H1 (cell line): ENCODE results near the gene NUPR1. TPM values are rescaled to one million over a fixed set of nuclear protein-coding genes. Genes with fewer than 3 reads are reported as not detected.

ENCODE experiments used
- CTCF ChIA-PET: fragments of 300-600 bp; sonication (Branson Sonifier 250); formaldehyde crosslinking; loops from one replicate; lab custom pipeline; 2021; ENCODE audit not compliant: partially characterized antibody; lab: Charles Lee
- POLR2A ChIA-PET: fragments of 300-600 bp; sonication (Branson Sonifier 250); formaldehyde crosslinking; loops from one replicate; lab custom pipeline; 2021; ENCODE audit warnings: inconsistent platforms; ENCODE audit not compliant: partially characterized antibody; lab: Charles Lee
- DNase-seq, 2 experiments: peaks; one replicate each; pipeline versions ENCODE4 v3.0.0 to v3.0.0-alpha.2; 2010 to 2022; ENCODE audit warnings: low spot score in 2 of 2, low read depth in 1 of 2, mixed read lengths in 1 of 2
- FAIRE-seq: peaks from 2 replicates; lab custom pipeline; 2011; peaks lifted over from hg19 to GRCh38; lab: Jason Lieb, UNC
- H2AFZ ChIP-seq: 2 replicates; pipeline ENCODE4 v1.8.1; 2012; ENCODE audit warnings: low read length, inconsistent platforms
- H2AK5ac ChIP-seq: 2 replicates; pipeline ENCODE4 v1.6.1; 2013; ENCODE audit warnings: low read depth, low read length
- H2BK120ac ChIP-seq: replicated peaks from 2 replicates; pipeline ENCODE3; 2013; ENCODE audit warnings: low read depth, low read length, inconsistent platforms
- H2BK12ac ChIP-seq: 2 replicates; pipeline ENCODE4 v1.6.1; 2013; ENCODE audit warnings: low read depth, low read length
- H2BK15ac ChIP-seq: 2 replicates; pipeline ENCODE4 v1.6.1; 2013; ENCODE audit warnings: low read length
- H2BK20ac ChIP-seq: 2 replicates; pipeline ENCODE4 v1.6.1; 2013; ENCODE audit warnings: low read length
- H2BK5ac ChIP-seq: 2 replicates; pipeline ENCODE4 v1.6.1; 2013; ENCODE audit warnings: low read depth, low read length
- H3K14ac ChIP-seq: 2 replicates; pipeline ENCODE4 v1.6.1; 2013; ENCODE audit warnings: inconsistent platforms; ENCODE audit not compliant: insufficient read length
- H3K18ac ChIP-seq: 2 replicates; pipeline ENCODE4 v1.6.1; 2013; ENCODE audit warnings: low read length; ENCODE audit errors: extremely low read depth
- H3K23ac ChIP-seq: 2 replicates; pipeline ENCODE4 v1.6.1; 2013; ENCODE audit warnings: inconsistent platforms; ENCODE audit not compliant: insufficient read length
- H3K23me2 ChIP-seq: 2 replicates; pipeline ENCODE4 v1.6.1; 2013; ENCODE audit warnings: low read depth, low read length
- H3K27ac ChIP-seq: 2 replicates; pipeline ENCODE4 v1.6.1; 2011; ENCODE audit warnings: low read depth, low read length, inconsistent platforms
- H3K27me3 ChIP-seq, 4 experiments: replicated peaks in 1 of 4; 1 replicate in 1 of 4; 2 replicates in 3 of 4; pipeline versions ENCODE4 v1.6.1 to v1.8.1; 2011 to 2013; ENCODE audit warnings: low read length in 3 of 4, mild to moderate bottlenecking in 3 of 4, inconsistent platforms in 2 of 4, mixed read lengths in 2 of 4, moderate library complexity in 1 of 4; ENCODE audit not compliant: control insufficient read depth in 3 of 4, insufficient read depth in 3 of 4; ENCODE audit errors: extremely low read depth in 1 of 4
- H3K36me3 ChIP-seq, 4 experiments: 2 replicates each; pipeline versions ENCODE4 v1.6.1 to v1.8.1; 2011 to 2013; ENCODE audit warnings: mild to moderate bottlenecking in 4 of 4, low read length in 3 of 4, moderate library complexity in 2 of 4, control low read depth in 1 of 4, inconsistent platforms in 1 of 4; ENCODE audit not compliant: insufficient read depth in 4 of 4, control insufficient read depth in 2 of 4
- H3K4ac ChIP-seq: replicated peaks from 2 replicates; pipeline ENCODE3; 2013; ENCODE audit warnings: low read length, low read depth, mixed read lengths, inconsistent platforms; ENCODE audit not compliant: insufficient read length
- H3K4me1 ChIP-seq, 4 experiments: replicated peaks in 1 of 4; 1 replicate in 1 of 4; 2 replicates in 3 of 4; pipeline versions ENCODE4 v1.6.1 to v1.8.1; 2011 to 2013; ENCODE audit warnings: low read length in 3 of 4, inconsistent platforms in 2 of 4, mixed read lengths in 1 of 4; ENCODE audit not compliant: insufficient read depth in 4 of 4, control insufficient read depth in 3 of 4
- H3K4me2 ChIP-seq, 2 experiments: 2 replicates each; pipeline versions ENCODE4 v1.6.1 to v1.8.1; 2011 to 2013; ENCODE audit warnings: low read depth in 2 of 2, low read length in 2 of 2, control low read depth in 1 of 2, inconsistent platforms in 1 of 2, mild to moderate bottlenecking in 1 of 2; ENCODE audit not compliant: insufficient read depth in 1 of 2
- H3K4me3 ChIP-seq, 4 experiments: fragments of 200-600, 300-600 bp in 1 of 4; sonication (generic), shearing (Covaris generic), sonication (Bioruptor Twin) in 1 of 4; 2 replicates each; pipeline versions ENCODE4 v1.5.1 to v1.8.1; 2011 to 2016; ENCODE audit warnings: low read length in 4 of 4, low read depth in 3 of 4, control low read depth in 2 of 4, inconsistent platforms in 2 of 4, mild to moderate bottlenecking in 2 of 4, mixed read lengths in 1 of 4, moderate library complexity in 1 of 4; ENCODE audit not compliant: insufficient read depth in 2 of 4; ENCODE audit errors: extremely low read depth in 1 of 4
- H3K56ac ChIP-seq: replicated peaks from 2 replicates; pipeline ENCODE3; 2013; ENCODE audit warnings: low read depth, mild to moderate bottlenecking, mixed read lengths, low read length, inconsistent platforms; ENCODE audit not compliant: insufficient read length
- H3K79me1 ChIP-seq: 2 replicates; pipeline ENCODE4 v1.6.1; 2013; ENCODE audit warnings: low read depth, low read length, control low read depth
- H3K79me2 ChIP-seq, 2 experiments: 2 replicates each; pipeline versions ENCODE4 v1.6.1 to v1.8.1; 2012 to 2013; ENCODE audit warnings: low read length in 2 of 2, mild to moderate bottlenecking in 2 of 2, inconsistent platforms in 1 of 2; ENCODE audit not compliant: insufficient read depth in 2 of 2, control insufficient read depth in 1 of 2
- H3K9ac ChIP-seq, 4 experiments: replicated peaks in 1 of 4; 1 replicate in 1 of 4; 2 replicates in 3 of 4; pipeline versions ENCODE4 v1.6.1 to v1.8.1; 2011 to 2013; ENCODE audit warnings: low read depth in 3 of 4, low read length in 3 of 4, control low read depth in 2 of 4, mild to moderate bottlenecking in 2 of 4, moderate library complexity in 2 of 4, inconsistent platforms in 1 of 4; ENCODE audit errors: extremely low read depth in 1 of 4
- H3K9me3 ChIP-seq, 2 experiments: 2 replicates each; pipeline versions ENCODE4 v1.6.1 to v1.8.1; 2012 to 2013; ENCODE audit warnings: mild to moderate bottlenecking in 2 of 2, moderate library complexity in 2 of 2, control low read depth in 1 of 2, inconsistent platforms in 1 of 2, low read depth in 1 of 2, low read length in 1 of 2, mixed read lengths in 1 of 2; ENCODE audit not compliant: insufficient read depth in 2 of 2
- H4K20me1 ChIP-seq, 2 experiments: replicated peaks in 1 of 2; 2 replicates each; pipeline versions ENCODE3 to v1.8.1; 2011 to 2013; ENCODE audit warnings: inconsistent platforms in 2 of 2, low read length in 2 of 2, mild to moderate bottlenecking in 1 of 2; ENCODE audit not compliant: insufficient read depth in 2 of 2, control insufficient read depth in 1 of 2
- H4K5ac ChIP-seq: 2 replicates; pipeline ENCODE4 v1.6.1; 2013; ENCODE audit warnings: low read length, low read depth, mixed read lengths, inconsistent platforms; ENCODE audit not compliant: insufficient read length
- H4K8ac ChIP-seq: 2 replicates; pipeline ENCODE4 v1.8.0; 2013; ENCODE audit warnings: mild to moderate bottlenecking, moderate library complexity, low read length, inconsistent platforms; ENCODE audit not compliant: insufficient read depth; ENCODE audit errors: extremely low read depth
- H4K91ac ChIP-seq: replicated peaks from 2 replicates; pipeline ENCODE3; 2013; ENCODE audit warnings: low read length, mixed read lengths, inconsistent platforms; ENCODE audit not compliant: insufficient read length
- EZH2 ChIP-seq: fragments of 200-600 bp; sonication (generic); IDR thresholded peaks from 2 replicates; pipeline ENCODE4 v1.7.1; 2012; ENCODE audit warnings: low read depth, mild to moderate bottlenecking, moderate library complexity, low read length, inconsistent platforms; ENCODE audit not compliant: severe bottlenecking
- GTF2F1 ChIP-seq: IDR thresholded peaks from 2 replicates; pipeline ENCODE4 v1.6.1; 2012; ENCODE audit warnings: low read depth, low read length, improper control_type of control experiment, borderline replicate concordance
- HDAC6 ChIP-seq: IDR thresholded peaks from one replicate; pipeline ENCODE4 v1.7.1; 2012; ENCODE audit warnings: low read depth, mild to moderate bottlenecking, inconsistent platforms, low read length, moderate library complexity
- SUZ12 ChIP-seq: fragments of 200-600 bp; sonication (generic); IDR thresholded peaks from 2 replicates; pipeline ENCODE4 v1.6.1; 2012; ENCODE audit warnings: mild to moderate bottlenecking, inconsistent platforms, low read length, moderate library complexity, mixed read lengths
- TBP ChIP-seq: IDR thresholded peaks from 2 replicates; pipeline ENCODE4 v1.6.1; 2011; ENCODE audit warnings: low read depth, low read length, improper control_type of control experiment
- WGBS, 2 experiments: shearing (Covaris generic) in 1 of 2; methylation state at CpG; one replicate each; pipeline versions ENCODE4 v1.1.6 to v1.1.7; 2013 to 2015; ENCODE audit warnings: low lambda C conversion rate in 2 of 2, mixed read lengths in 2 of 2, inconsistent platforms in 1 of 2, low coverage in 1 of 2, missing lambda C conversion rate in 1 of 2; ENCODE audit not compliant: insufficient replicate concordance in 2 of 2, insufficient coverage in 1 of 2, insufficient read length in 1 of 2; ENCODE audit errors: extremely low coverage in 1 of 2, missing lambda C conversion rate in 1 of 2; 5-methylcytosine and 5-hydroxymethylcytosine counted together
- polyA plus RNA-seq, 7 experiments: library from polyadenylated mRNA; depleted of rRNA in 3 of 7; stranded (reverse) in 5 of 7; unstranded in 2 of 7; fragments of >200 nt in 5 of 7; fragments of 200-250 nt in 2 of 7; gene quantifications; 1 replicate in 5 of 7; 2 replicates in 1 of 7; 4 replicates in 1 of 7; pipeline versions ENCODE4 v1.2.1 to v1.2.3, GENCODE V29; 2011 to 2013; ENCODE audit warnings: missing spikeins in 2 of 7, mixed read lengths in 2 of 7
- total RNA-seq: library from RNA; stranded (reverse); fragmentation: NEBNext Ultra II Directional; extraction: Animal tissue kit (Norgen Biotek cat#: 25700); gene quantifications from 2 replicates; pipeline ENCODE4 v1.2.1, GENCODE V29; 2021
- TF ChIP-seq, protein P1 (sequence below): IDR thresholded peaks from 2 replicates; pipeline ENCODE4 v1.6.1; 2012; ENCODE audit warnings: low read length, inconsistent platforms

The NUPR1 gene
- total and polyA plus RNA-seq, 2 of the 8 experiments (the other 6 are each of a cell fraction or from before 2014, with no cell fraction given): 0.17 to 0.20 TPM

DNA sequence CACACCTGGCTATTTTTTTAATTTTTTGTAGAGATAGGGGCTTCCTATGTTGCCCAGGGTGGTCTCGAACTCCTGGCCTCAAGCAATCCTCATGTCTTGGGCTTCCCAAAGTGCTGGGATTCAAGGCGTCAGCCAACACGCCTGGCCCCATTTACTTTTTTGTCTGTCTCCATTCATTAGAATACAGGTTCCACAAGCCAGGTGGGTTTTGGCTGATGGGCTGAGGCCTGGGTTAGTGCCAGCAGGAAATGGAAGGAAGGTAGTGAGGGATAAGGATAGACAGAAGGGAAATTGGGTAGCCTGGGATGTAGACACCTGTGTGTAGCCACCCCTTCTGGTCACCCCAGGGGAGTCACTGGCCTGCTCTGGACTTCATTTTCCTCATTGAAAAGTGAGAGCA is 27.7 kb downstream of the NUPR1 start:
- Histone ChIP-seq H3K14ac (no peak overlapping the region), H3K23me2 (0 out of 2 replicates have a peak, but pooled peaks cover 2% of the 10 kb centered on the region), H4K8ac (0 out of 2 replicates have a peak overlapping the region, but pooled peaks have one; percentile 20), H3K23ac (no peak overlapping the region), H3K36me3 (no peaks in the 10 kb centered on the region), H3K9ac (no peak overlapping the region), H3K79me2 (no peaks in the 10 kb centered on the region), H3K4ac (no peak overlapping the region), H3K27me3 (0 out of 7 replicates have a peak, but pooled peaks cover 0 to 2% (median 0%) of the 10 kb centered on the region in 4 experiments), H2AFZ (no peak overlapping the region; the same call in 1 of the 2 replicates), H3K4me2 (no peak overlapping the region), H2BK15ac (no peak overlapping the region), H3K18ac (no peak overlapping the region), H2BK120ac (no peak overlapping the region), H2BK5ac (no peak overlapping the region), H2BK20ac (no peak overlapping the region), H2BK12ac (no peak overlapping the region), H3K9me3 (no peaks in the 10 kb centered on the region), H3K4me3 (no peak overlapping the region), H4K91ac (no peak overlapping the region), H3K56ac (no peak overlapping the region), H3K27ac (no peak overlapping the region), H3K4me1 (no peaks in the 10 kb centered on the region), H4K20me1 (no peaks in the 10 kb centered on the region), H4K5ac (no peak overlapping the region), H3K79me1 (no peaks in the 10 kb centered on the region), H2AK5ac (no peak overlapping the region)
- 84% methylated on average over 3 of the region's 3 CpGs; no CpG with 5 or more reads in 1 of the 2 experiments for WGBS, 2 experiments
- CTCF ChIA-PET: interaction anchor here (1.2 kb wide), 1 partner anchor 13 kb away, joined by 4 read pairs; no protein-coding TSS in a partner anchor
- no peak for FAIRE-seq
- no peak for DNase-seq
- POLR2A ChIA-PET: no interaction called here
- TF ChIP-seq HDAC6 (no peak), SUZ12 (no peak), GTF2F1 (no peak), EZH2 (no peak), TBP (no peak)
- TF ChIP-seq, protein P1, sequence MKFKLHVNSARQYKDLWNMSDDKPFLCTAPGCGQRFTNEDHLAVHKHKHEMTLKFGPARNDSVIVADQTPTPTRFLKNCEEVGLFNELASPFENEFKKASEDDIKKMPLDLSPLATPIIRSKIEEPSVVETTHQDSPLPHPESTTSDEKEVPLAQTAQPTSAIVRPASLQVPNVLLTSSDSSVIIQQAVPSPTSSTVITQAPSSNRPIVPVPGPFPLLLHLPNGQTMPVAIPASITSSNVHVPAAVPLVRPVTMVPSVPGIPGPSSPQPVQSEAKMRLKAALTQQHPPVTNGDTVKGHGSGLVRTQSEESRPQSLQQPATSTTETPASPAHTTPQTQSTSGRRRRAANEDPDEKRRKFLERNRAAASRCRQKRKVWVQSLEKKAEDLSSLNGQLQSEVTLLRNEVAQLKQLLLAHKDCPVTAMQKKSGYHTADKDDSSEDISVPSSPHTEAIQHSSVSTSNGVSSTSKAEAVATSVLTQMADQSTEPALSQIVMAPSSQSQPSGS: no peak
